GM10847 (cell line): Measurements from ENCODE around the gene SNRK.

Source experiments
- POLR2A ChIP-seq: IDR thresholded peaks from 2 replicates; pipeline ENCODE4 v1.6.1; 2011; ENCODE audit not compliant: insufficient read length; ENCODE audit errors: extremely low read depth

SNRK gene

DNA sequence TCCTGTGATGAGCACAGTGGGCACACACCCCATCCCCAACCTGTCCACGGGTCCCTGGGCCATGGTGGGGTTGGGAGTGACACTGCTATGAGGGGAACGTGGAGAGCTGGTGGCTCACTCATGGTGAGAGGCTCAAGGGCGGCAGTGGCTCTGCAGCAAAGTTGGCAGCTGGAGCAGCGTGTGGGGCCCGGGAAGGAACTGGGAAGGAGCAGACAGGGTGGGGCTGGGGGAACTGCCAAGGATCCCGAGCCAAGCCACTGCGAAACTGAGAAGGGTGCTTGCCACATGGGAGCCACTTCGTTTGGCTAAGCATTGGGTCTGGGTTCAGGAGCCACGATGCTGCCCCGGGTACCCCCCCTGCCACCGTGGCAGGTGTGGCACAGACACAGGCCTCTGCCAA is 80.1 kb downstream of the SNRK start:
- no peak for TF ChIP-seq POLR2A

DNA sequence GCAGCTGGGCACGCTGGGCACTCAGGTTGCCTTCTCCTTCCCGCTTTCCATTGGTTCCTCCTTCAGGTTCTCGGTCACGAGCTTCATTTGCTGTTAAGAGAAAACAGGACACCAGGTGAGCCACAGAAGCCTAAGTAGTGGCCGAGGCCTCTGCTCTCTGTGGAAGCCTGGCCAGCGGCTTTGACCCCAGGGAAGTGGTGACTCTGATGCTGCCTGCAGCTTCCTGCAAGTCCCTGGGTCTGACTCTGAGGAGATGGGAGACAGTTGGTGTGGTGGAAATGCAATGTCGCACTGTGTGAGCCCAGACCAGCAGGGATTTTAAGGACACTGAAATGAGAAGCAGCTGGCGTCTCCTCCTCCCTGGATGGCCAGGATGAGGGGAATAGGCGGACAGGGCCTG is 80.5 kb downstream of the SNRK start:
- no peak for TF ChIP-seq POLR2A

DNA sequence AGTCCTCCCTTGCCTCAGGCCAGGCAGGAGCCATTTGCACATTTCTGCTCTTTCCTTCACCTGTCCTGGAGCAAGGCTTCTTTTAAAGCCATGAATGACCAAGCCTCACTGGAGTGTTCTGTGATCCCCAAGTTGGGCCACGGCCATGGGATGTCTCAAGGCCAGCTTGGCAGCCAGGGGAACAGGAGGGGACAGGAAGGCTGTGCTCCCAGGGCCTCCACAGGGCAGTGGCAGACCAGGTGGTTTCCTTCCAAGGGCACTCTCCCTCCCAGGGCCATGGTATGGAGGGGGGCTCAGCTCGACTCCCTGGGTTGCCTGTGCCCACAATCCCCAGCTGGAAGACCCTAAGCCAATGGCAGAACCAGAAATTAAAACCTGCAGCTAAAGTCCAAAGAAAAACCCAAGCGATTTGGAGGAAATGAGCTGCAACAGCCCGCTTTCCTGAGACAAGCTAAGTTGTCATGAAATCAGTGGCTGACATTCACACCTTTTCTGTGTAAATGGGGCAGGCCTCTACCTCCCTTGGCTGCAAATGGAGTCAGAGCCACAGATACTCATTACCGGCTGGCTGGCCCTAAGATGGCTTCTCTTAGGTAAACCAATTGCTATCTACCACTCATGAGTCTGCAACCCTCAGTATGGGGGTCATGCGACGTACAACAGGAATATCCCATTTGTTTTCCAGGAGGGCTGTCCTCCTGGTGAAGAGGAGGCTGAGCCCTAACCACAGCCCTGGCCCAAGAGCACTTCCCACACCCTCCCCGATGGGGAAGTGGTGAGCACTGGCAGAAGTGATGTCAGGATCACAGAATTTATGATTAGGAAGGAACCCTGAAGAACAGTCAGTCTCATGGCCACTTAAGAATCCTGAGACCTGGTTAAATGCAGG is 83.3 kb downstream of the SNRK start:
- TF ChIP-seq POLR2A = no peak

DNA sequence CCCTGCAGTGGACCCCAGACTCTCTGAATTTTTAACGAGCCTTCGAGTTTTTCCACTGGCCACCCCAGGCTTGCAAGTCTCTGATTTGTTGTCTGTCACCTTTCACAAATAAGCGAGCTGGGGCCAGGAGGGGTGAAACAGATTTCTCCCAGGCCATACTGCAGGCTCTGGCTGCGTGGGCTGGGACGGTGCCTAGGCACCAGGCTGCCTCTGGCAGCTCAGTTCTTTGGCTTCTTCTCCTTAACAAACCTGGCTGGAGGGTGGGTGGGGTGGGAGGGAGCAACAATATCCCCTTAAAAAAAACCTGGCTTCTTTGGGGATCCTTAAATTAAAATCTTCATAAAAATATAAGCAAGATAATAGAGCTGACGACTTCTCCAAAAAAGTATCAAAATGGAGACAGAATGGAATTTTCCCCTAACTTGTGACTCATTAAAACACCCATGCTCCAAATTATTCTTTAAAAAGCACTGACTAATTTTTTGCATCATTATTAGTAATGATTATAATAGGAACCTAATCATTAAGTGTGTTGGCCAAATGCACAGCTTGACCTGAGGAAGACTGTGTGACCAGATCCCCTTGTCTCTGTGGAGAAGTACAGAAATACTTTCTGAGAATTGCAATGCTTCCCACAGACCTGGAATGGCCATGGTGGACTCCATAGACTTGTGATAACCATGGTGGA is 84.1 kb downstream of the SNRK start:
- no peak for TF ChIP-seq POLR2A

DNA sequence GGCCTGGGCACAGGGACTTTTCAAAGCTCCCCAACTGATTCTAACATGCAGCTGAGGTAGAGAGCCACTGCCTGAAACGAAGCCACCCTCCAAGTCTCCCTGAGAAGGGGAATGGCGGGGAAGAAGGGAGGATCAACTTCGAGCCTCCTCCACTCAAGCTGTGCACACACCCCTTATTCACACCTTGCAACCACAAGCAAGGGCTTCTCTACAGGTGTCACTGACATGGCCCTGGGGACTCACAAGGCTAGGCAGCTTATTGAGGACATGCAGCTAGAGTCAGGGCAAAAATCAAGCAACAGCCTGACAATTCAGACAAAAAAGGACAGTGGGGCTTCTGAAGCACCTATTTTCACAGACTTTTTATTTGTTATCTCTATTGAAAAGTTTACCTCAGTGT is 85.2 kb downstream of the SNRK start:
- no peak for TF ChIP-seq POLR2A

DNA sequence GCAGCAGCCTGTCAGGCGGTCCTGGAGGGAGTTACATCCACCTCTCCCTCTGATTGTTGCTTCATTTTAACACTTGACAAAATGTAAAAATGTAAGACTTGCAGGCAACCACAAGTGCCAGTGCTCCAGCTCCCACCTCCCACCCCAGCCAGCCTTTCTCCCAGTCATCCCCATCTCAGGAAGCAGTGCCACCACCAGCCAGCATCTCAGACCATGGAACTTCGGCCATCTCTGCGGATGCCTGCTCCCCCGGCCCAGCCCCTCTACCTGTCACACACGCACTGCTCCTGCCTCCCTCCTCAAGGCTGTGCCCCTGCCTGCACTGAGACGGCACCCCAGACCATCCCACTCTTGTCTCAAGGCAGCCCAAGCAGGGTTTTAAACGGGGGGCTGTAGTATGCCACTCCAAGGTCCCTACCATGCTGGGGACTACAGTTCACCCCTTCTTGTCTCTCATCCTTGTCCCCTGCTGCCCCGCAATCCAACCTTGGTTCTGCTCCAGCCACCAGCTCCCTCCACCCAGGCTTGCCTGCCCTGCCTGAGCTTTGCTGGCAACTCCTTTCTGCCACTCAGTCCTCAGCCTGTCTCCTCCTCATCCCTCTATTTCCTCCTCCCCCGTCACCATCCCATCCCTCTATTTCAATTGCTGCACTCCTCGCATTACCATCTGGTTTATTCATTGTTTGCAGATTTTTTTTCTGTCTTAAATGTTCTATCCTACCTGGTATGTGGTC is 85.8 kb downstream of the SNRK start:
- no peak for TF ChIP-seq POLR2A

DNA sequence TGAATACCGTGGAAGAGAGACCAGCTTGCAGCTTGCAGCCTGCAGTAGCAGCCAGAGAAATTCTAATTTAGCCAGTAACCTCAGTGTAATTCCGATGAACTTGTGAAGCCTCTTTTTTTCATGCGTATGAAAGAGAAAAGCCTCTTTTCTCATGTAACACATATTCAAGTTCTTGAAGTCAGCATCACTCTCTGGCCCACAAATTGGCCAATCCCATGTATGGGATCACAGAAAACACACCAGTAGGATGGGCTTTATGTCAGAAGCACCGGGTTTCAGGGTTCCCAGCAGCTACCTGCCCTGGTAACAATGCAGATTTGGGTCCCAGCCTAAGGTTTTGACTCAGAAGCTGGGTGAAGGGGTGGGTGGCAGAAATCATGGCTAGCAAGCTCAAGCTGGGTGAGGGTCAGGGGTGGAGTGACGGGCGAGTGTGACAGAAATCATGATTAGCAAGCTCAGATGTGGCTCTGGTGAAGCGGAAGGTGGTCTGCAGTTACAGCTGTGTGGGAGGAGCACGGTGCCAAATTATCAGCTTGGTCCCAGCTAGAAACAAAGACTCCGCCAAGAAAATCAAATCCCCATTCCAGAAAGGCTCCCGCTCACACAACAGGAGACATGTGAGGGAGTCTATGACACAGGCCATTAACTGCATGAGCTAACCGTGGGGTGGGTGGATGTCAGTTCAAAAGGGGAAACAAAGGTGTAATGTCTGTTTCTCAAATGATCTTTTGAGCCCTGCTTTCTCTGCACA is 86.6 kb downstream of the SNRK start:
- no peak for TF ChIP-seq POLR2A

DNA sequence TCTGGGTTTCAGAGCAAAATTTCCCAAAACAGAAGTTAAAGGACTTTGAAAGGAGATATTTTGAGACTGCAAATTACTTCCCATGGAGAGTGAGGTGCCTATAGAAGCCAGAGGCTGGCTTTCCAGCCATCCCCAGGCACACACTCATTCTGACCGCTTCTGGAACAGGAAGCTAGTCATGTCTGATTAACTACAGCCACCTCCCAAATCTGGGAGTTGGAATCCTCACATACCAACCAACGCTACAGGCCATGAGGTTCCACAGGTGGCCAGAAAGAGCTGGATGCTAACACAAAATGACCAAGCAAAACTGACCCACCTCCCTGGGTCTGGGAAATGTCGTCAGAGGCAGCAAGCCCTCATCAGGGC is 87.2 kb downstream of the SNRK start:
- TF ChIP-seq POLR2A = no peak

DNA sequence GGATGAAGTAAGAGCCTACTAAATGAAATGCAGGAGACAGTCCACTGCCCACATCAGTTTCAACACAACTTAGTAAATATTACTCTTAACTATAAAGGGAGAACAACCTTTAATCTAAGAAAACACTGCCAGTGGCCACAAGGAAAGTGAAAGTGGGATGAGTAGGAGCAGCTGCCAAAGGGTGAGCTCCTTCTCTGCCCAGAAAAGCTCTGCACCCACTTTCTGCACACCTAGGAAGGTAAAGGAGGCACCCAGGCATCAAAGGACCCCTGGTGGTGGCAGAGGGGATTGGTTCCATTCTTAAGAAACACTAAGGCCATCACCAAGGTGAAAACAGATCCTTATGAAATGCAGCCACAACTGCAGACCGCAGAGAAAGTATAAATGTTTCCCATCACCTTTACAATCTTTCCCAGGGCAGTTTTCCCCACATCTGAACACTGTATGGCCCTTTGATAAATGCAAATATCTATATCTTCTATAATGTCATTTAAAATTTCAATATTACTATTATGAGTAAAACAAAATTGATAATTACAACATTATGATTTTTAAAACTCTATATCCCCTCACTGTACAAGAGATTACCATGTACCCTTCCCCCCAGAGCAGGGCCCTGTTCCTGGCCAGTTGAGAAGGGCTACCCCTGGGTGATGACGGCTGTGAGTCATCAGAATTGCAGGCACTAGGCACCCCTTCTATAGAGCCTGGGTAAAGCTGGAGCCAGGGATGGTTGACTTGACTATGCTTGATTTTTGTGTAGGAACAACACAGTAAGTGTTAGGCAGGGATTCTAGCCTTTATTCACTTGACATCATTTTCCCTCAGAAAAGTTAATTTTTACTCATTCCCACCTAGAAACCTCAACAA is 92.0 kb downstream of the SNRK start:
- no peak for TF ChIP-seq POLR2A

DNA sequence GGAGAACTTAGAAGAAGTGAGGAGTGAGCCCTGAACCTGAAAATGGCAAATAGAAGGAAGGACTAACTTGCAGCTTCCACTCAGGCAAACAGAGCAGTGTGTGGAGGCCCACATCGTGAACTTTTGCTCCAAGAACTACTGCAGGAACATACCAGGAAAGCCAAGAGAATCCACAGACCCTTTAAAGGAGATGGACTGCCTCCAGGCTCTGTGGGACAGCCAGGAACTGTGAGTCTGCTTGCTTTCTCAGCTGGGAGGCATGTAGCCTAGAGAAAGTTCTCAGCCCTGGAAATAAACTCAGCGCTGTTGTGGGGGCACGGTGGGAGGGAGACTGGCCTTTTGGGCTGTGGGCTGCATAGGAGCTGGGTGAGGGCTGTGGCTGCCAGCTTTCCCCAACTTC is 93.0 kb downstream of the SNRK start:
- no peak for TF ChIP-seq POLR2A

DNA sequence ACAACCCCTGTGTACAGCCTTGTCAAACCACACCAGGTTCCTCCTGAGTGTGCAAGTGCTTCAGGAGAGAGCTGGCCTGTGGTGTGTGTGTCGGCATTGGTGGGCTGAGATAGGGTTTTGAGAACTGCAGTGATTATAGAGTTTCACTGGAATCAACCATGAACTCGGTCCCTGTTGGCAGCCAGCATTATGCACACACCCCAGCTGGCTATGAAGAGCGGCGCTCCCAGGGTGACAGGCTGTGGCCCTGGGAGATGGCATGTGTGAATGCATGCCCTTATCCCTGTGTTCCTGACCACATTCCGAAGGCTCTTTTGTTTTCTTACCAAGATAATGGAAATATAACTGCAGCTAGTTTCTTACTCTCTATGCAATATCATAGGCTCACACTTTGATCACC is 101.8 kb downstream of the SNRK start:
- no peak for TF ChIP-seq POLR2A

DNA sequence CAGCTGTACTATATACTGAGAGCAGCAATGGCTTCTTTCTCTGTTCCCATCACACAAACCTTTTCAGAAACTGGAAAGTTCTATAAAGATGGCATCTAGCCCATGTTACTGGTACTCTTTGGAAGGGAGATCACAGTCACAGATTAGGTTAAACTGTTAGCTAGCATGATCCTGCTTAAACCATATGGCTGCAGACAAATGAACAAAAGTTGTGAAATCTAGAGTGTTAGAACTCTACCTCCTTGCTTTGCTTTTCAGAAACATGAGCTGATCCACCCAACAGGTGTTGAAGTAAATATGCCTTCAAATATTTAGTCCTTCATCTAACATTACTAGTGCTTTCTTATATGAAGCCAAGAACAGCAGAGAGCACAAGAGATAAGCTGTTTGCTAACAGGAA is 102.6 kb downstream of the SNRK start:
- no peak for TF ChIP-seq POLR2A

DNA sequence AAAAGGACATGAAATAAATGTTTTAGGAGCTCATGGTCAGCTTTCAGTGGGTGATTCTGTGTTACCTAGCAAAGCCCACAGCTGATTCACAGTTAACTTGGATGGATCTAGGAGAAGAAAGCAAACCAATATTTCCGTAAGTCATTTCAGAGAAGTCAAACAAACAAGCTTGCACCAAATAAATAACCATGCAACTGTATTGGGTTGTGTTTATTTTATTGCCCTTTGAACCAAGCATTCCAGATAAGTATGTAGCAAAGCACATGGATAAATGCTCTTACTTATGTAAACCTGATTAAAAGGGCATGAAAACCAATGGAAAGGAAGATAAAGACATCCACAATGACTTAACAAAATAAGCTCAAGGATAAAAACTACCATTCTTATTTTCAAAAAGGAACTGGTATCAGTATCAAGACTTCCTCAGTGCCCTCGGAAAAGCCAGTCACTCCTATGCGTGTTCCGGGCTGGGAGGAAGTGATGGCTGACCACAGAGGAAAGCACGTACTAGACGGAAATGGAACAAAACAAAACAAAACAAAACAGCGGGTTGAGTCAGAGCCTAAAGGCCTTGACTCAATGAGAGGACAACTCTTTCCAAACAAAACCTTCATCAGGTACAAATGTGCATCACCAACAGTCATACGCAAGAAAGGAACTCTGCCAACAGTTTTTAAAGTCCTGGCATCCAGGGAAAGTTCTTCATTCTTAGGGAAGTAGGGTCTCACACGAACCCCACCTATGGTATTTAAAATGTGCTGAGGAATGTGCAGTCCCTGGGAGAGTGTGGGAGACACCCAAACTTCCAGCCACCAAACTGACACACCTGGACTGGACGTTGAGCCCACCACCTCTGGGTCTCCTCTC is 103.3 kb downstream of the SNRK start:
- TF ChIP-seq POLR2A = no peak

DNA sequence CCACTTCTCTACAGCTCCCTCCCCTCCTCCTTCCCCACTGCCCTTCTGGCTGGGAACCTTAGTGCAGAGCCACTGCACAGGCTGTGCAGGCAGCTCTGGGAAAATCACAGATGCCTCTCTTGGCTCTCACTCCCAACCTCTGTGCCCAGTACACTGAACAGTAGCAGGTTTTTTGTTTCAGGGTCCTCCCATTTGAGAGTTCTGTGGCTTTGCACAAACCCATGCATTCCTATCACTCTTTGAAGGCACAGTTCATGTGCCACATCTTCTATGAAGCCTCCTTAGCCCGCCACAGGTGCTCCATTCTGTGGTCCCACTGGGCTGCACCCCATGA is 103.9 kb downstream of the SNRK start:
- no peak for TF ChIP-seq POLR2A
